B cell (primary cell): ENCODE data around the gene TCAIM.

ENCODE experiments used
- EZH2 ChIP-seq: IDR thresholded peaks from 2 replicates; pipeline ENCODE4 v1.6.1; 2012; ENCODE audit warnings: borderline replicate concordance, low read depth, mild to moderate bottlenecking, moderate library complexity, low read length; ENCODE audit not compliant: insufficient read depth, poor library complexity, severe bottlenecking
- TF ChIP-seq, protein P1 (sequence below): fragments of 200-600 bp; IDR thresholded peaks from one replicate; pipeline ENCODE4 v1.8.0; 2022; ENCODE audit warnings: antibody characterized with exemption, mild to moderate bottlenecking

- TF ChIP-seq, protein P1, sequence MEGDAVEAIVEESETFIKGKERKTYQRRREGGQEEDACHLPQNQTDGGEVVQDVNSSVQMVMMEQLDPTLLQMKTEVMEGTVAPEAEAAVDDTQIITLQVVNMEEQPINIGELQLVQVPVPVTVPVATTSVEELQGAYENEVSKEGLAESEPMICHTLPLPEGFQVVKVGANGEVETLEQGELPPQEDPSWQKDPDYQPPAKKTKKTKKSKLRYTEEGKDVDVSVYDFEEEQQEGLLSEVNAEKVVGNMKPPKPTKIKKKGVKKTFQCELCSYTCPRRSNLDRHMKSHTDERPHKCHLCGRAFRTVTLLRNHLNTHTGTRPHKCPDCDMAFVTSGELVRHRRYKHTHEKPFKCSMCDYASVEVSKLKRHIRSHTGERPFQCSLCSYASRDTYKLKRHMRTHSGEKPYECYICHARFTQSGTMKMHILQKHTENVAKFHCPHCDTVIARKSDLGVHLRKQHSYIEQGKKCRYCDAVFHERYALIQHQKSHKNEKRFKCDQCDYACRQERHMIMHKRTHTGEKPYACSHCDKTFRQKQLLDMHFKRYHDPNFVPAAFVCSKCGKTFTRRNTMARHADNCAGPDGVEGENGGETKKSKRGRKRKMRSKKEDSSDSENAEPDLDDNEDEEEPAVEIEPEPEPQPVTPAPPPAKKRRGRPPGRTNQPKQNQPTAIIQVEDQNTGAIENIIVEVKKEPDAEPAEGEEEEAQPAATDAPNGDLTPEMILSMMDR: no peak
- TF ChIP-seq EZH2: no peak
These were observed 81.5 kb downstream of the TCAIM start for GRCh38 chr3:44419923-44420650.
